Neural progenitor cell (in vitro differentiated cells): Measurements from ENCODE around the gene TAS2R46.

ENCODE experiments used
- EZH2 ChIP-seq: fragments of 200-600 bp; sonication (generic); IDR thresholded peaks from 2 replicates; pipeline ENCODE4 v1.6.1; 2017; ENCODE audit warnings: antibody characterized with exemption, mild to moderate bottlenecking, moderate library complexity
- EZH2phosphoT487 ChIP-seq: fragments of 200-600 bp; sonication (generic); IDR thresholded peaks from 2 replicates; pipeline ENCODE4 v1.6.1; 2017; ENCODE audit warnings: antibody characterized with exemption
- TF ChIP-seq, protein P1 (sequence below): fragments of 200-600 bp; sonication (generic); IDR thresholded peaks from 2 replicates; pipeline ENCODE4 v1.5.1; 2017; ENCODE audit warnings: antibody characterized with exemption, mild to moderate bottlenecking

DNA sequence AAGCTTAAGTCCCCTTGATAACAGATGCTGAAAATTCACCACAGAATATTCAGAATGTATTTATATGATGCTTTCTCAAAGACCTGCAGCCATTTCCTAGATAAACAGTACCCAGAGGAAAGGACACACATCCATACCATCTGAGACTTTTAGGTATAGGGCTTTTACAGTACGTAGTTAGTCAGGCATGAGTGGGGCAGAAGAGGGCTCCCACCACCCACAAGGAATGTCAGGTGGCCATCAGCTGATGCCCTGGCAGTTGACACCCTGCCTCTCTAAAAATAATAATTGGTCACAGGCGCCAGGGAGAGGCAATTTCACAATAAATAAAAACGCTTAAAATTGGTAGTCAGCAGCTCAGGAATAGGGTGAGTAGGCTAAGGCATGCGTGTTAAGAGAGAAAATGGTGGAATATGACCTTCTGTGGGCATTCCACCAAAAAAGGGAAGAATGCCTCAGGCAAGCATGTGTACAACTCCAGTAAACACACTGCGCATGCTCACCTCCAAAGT is 7.8 kb upstream of the TAS2R46 start:
- no peak for TF ChIP-seq EZH2
- TF ChIP-seq, protein P1, sequence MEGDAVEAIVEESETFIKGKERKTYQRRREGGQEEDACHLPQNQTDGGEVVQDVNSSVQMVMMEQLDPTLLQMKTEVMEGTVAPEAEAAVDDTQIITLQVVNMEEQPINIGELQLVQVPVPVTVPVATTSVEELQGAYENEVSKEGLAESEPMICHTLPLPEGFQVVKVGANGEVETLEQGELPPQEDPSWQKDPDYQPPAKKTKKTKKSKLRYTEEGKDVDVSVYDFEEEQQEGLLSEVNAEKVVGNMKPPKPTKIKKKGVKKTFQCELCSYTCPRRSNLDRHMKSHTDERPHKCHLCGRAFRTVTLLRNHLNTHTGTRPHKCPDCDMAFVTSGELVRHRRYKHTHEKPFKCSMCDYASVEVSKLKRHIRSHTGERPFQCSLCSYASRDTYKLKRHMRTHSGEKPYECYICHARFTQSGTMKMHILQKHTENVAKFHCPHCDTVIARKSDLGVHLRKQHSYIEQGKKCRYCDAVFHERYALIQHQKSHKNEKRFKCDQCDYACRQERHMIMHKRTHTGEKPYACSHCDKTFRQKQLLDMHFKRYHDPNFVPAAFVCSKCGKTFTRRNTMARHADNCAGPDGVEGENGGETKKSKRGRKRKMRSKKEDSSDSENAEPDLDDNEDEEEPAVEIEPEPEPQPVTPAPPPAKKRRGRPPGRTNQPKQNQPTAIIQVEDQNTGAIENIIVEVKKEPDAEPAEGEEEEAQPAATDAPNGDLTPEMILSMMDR, result no peak
- no peak for TF ChIP-seq EZH2phosphoT487
